Spleen (tissue), 11 donors: ENCODE results near the gene PHLDB2. TPM values are rescaled to one million over a fixed set of nuclear protein-coding genes. Genes with fewer than 3 reads are reported as not detected.

Experiments
- DNase-seq: peaks from one replicate; pipeline ENCODE4 v3.0.0-alpha.2; 2020
- H3K27ac ChIP-seq, 8 donors: fragments of 200-600 bp; sonication (generic) in 7 of 8; 1 replicate in 4 of 8; 2 replicates in 4 of 8; pipeline versions ENCODE4 v1.5.0 to v1.8.0; 2016 to 2021; ENCODE audit warnings: inconsistent platforms in 4 of 8, mild to moderate bottlenecking in 4 of 8, moderate library complexity in 1 of 8
- H3K27me3 ChIP-seq, 7 donors: fragments of 200-600 bp; sonication (generic) in 6 of 7; replicated peaks in 1 of 7; 1 replicate in 4 of 7; 2 replicates in 3 of 7; pipeline versions ENCODE4 v1.5.0 to v1.8.0; 2016 to 2021; ENCODE audit warnings: inconsistent platforms in 3 of 7, mild to moderate bottlenecking in 1 of 7
- H3K36me3 ChIP-seq, 6 donors: fragments of 200-600 bp; sonication (generic) in 5 of 6; 1 replicate in 4 of 6; 2 replicates in 2 of 6; pipeline versions ENCODE4 v1.5.0 to v1.8.0; 2016 to 2021; ENCODE audit warnings: inconsistent platforms in 2 of 6
- H3K4me1 ChIP-seq, 6 donors: fragments of 200-600 bp; sonication (generic) in 5 of 6; 1 replicate in 3 of 6; 2 replicates in 3 of 6; pipeline versions ENCODE4 v1.5.0 to v1.8.0; 2016 to 2021; ENCODE audit warnings: inconsistent platforms in 3 of 6
- H3K4me3 ChIP-seq, 8 donors: fragments of 200-600 bp; sonication (generic) in 7 of 8; 1 replicate in 4 of 8; 2 replicates in 4 of 8; pipeline versions ENCODE4 v1.5.0 to v1.8.0; 2016 to 2021; ENCODE audit warnings: inconsistent platforms in 4 of 8, mild to moderate bottlenecking in 4 of 8, moderate library complexity in 2 of 8
- H3K9me3 ChIP-seq, 8 donors: fragments of 200-600 bp; sonication (generic) in 7 of 8; 1 replicate in 4 of 8; 2 replicates in 4 of 8; pipeline versions ENCODE4 v1.5.0 to v1.8.0; 2016 to 2021; ENCODE audit warnings: inconsistent platforms in 4 of 8
- CTCF ChIP-seq, 11 experiments: fragments of 200-600 bp in 7 of 11; fragments of 450-650 bp in 4 of 11; sonication (generic) in 4 of 11; IDR thresholded peaks in 8 of 11; conservative IDR thresholded peaks in 3 of 11; 1 replicate in 7 of 11; 2 replicates in 4 of 11; pipeline versions ENCODE4 v1.4.0 to v1.8.0; 2016 to 2021; ENCODE audit warnings: antibody characterized with exemption in 11 of 11, inconsistent platforms in 4 of 11, mild to moderate bottlenecking in 1 of 11
- POLR2A ChIP-seq, 3 donors: fragments of 450-650 bp; IDR thresholded peaks; one replicate each; pipeline ENCODE4 v1.5.1; 2017; ENCODE audit warnings: antibody characterized with exemption in 3 of 3, mild to moderate bottlenecking in 1 of 3
- POLR2AphosphoS5 ChIP-seq, 3 donors: sonication (generic); formaldehyde crosslinking; IDR thresholded peaks; one replicate each; pipeline ENCODE4 v1.5.1; 2017; ENCODE audit warnings: antibody characterized with exemption in 3 of 3
- WGBS, 5 donors: extraction: QIAGEN DNeasy Blood & Tissue Kit in 3 of 5; methylation state at CpG; one replicate each; pipeline versions ENCODE4 v1.1.5 to v1.1.7; 2013 to 2018; 5-methylcytosine and 5-hydroxymethylcytosine counted together
- intact Hi-C: fragments of 100-400 bp; cut with DNase I; formaldehyde crosslinking; loops from one replicate; pipeline ENCODE4 v1.15.0; 2023; ENCODE audit warnings: low total_unique reads
- polyA plus RNA-seq, 3 donors: library from polyadenylated mRNA; stranded (reverse); fragments of 200-250 nt; gene quantifications; one replicate each; pipeline ENCODE4 v1.2.1, GENCODE V29; 2013
- total RNA-seq, 7 donors: library from RNA; depleted of rRNA in 3 of 7; stranded (reverse); fragments of >200 nt in 3 of 7; fragmentation: NEBNext Ultra II Directional in 4 of 7; extraction: Animal tissue kit (Norgen Biotek cat#: 25700) in 4 of 7; gene quantifications; one replicate each; pipeline versions ENCODE4 v1.1.0 to v1.2.1, GENCODE V29; 2016 to 2021
- donor health status: healthy with polysubstance abuse.
- donor health status: DM: no; HTN: no; CAD: no; lungs with moderate emphysema.
- donor health status: DM: no; HTN: no; CAD: no.
- donor health status: Bipolar disorder and iron deficiency.
- donor health status: healthy.
- donor health status: DM: no; HTN: no; CAD: no.
- donor health status: DM: yes; HTN: yes; CAD: no.

Gene PHLDB2
- total and polyA plus RNA-seq, 10 donors, result 4.7 to 78.6 (median 42.3) TPM

- Histone ChIP-seq H3K4me1 (peaks cover 0 to 3% (median 0%) of the 10 kb centered on the region in 6 donors), H3K36me3 (peaks cover 0 to 60% (median 16%) of the 10 kb centered on the region in 6 donors), H3K27ac (no peak overlapping the region), H3K9me3 (no peaks in the 10 kb centered on the region), H3K4me3 (no peak overlapping the region), H3K27me3 (no peaks in the 10 kb centered on the region)
- no peak for DNase-seq
- 63 to 90% (median 83%) methylated on average over 1 of the region's 1 CpG for WGBS, 5 donors
- TF ChIP-seq POLR2AphosphoS5 (IDR thresholded peaks at IDR 0.05), result no peak
- no peak for TF ChIP-seq CTCF (IDR thresholded peaks at IDR 0.05 in 8 of 11, conservative IDR thresholded peaks at IDR 0.05 in 3 of 11)
- TF ChIP-seq POLR2A (IDR thresholded peaks at IDR 0.05), result no peak
- intact Hi-C loops, result no loop called here
Measured at GRCh38 chr3:111921181-111921580, 62.1 kb downstream of the PHLDB2 start.

DNA sequence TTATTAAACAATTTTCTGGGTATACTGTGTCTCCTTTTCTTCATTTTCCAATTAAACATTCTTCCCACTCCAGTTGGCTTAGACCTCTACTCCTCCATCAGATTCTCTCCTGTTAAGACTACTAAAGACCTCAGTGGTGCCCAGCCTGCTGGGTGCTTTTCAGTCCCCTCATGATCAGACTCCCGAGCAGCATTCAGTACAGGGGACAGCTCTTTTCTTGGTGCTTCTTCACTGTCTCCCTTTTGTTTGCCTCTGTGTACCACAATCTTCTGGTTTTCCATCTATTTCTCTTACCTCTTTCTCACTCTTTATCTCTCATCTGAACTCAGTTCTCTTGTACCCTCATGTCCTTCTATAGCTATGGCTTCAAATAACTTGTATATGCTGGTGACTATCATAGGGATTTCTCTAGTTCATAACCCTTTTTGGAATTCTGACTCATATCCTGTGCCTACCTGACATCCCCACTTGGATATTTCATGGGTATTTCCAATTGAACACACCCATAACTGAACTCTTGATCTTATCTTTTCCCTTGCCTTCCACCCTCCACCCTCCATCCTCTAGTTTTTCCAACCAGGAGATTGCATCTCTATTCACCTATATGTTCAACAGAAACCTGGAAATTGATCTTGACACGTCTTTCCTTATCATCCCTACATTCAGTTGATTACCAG, 64.2 kb downstream of the PHLDB2 start:
- no peak for DNase-seq
- TF ChIP-seq CTCF (IDR thresholded peaks at IDR 0.05 in 8 of 11, conservative IDR thresholded peaks at IDR 0.05 in 3 of 11), result no peak
- TF ChIP-seq POLR2A (IDR thresholded peaks at IDR 0.05), result no peak
- no peak for TF ChIP-seq POLR2AphosphoS5 (IDR thresholded peaks at IDR 0.05)
- peaks cover 0 to 60% (median 16%) of the 10 kb centered on the region in 6 donors for H3K36me3 ChIP-seq
- peak overlapping the region in 1 of 8 donors; percentile 16 for H3K27ac ChIP-seq
- H3K4me3 ChIP-seq, result no peak overlapping the region
- H3K4me1 ChIP-seq, result no peaks in the 10 kb centered on the region
- intact Hi-C loops, result no loop called here
- no peaks in the 10 kb centered on the region for H3K27me3 ChIP-seq
- 1 to 48% (median 44%) methylated on average over 2 of the region's 2 CpGs for WGBS, 5 donors
- no peaks in the 10 kb centered on the region for H3K9me3 ChIP-seq

- no peak for TF ChIP-seq POLR2AphosphoS5 (IDR thresholded peaks at IDR 0.05)
Measured at GRCh38 chr3:111923806-111924205, 64.7 kb downstream of the PHLDB2 start.

DNA sequence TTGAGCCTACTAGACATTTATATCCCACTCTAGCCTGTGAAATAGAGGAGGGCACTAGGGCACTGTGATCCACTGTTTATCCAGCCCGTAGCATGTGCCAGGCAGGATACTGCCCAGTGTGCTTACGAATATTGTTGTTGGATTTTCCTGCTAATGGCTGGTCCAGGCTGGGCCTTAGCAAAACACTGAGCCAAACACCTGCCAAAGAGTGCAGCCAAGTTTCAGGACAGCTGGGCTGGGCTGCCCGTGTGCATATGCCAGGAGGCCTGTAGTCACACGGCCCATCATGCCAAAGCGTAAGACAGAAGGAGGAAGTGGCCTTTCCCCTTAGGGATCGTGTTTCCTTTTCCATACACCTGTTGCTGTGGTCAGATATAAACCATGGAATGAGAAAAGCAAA, 65.2 kb downstream of the PHLDB2 start:
- Histone ChIP-seq H3K27me3 (no peaks in the 10 kb centered on the region), H3K4me1 (no peaks in the 10 kb centered on the region), H3K36me3 (peaks cover 0 to 49% (median 9%) of the 10 kb centered on the region in 6 donors), H3K4me3 (no peak overlapping the region), H3K9me3 (no peaks in the 10 kb centered on the region), H3K27ac (peak overlapping the region in 5 of 8 donors; percentile 10 to 47 (median 22))
- WGBS, 5 donors, result 45 to 60% (median 50%) methylated on average over 6 of the region's 6 CpGs
- TF ChIP-seq POLR2AphosphoS5 (IDR thresholded peaks at IDR 0.05) (peak in 2 of 3 donors; percentile 29 to 50), POLR2A (IDR thresholded peaks at IDR 0.05) (no peak)
- intact Hi-C loops, result no loop called here
- no peak for DNase-seq

More at GRCh38 chr3:111923806-111924205, 64.7 kb downstream of the PHLDB2 start:
- no peaks in the 10 kb centered on the region for H3K9me3 ChIP-seq
- intact Hi-C loops, result no loop called here
- peak overlapping the region in 5 of 8 donors; percentile 10 to 47 (median 22) for H3K27ac ChIP-seq
- no peaks in the 10 kb centered on the region for H3K27me3 ChIP-seq
- no peaks in the 10 kb centered on the region for H3K4me1 ChIP-seq
- WGBS, 5 donors, result 0 to 92% (median 0%) methylated on average over 1 of the region's 1 CpG
- no peak overlapping the region for H3K4me3 ChIP-seq
- H3K36me3 ChIP-seq, result peaks cover 0 to 54% (median 14%) of the 10 kb centered on the region in 6 donors
- DNase-seq, result no peak

GRCh38 chr3:111926266-111926676, 67.2 kb downstream of the PHLDB2 start:
- H3K4me1 ChIP-seq, result no peaks in the 10 kb centered on the region
- peaks cover 0 to 30% (median 7%) of the 10 kb centered on the region in 6 donors for H3K36me3 ChIP-seq
- no peaks in the 10 kb centered on the region for H3K9me3 ChIP-seq
- TF ChIP-seq POLR2A (IDR thresholded peaks at IDR 0.05), result no peak
- no peak for DNase-seq
- no peak overlapping the region for H3K27ac ChIP-seq
- H3K27me3 ChIP-seq, result no peaks in the 10 kb centered on the region
- intact Hi-C loops, result no loop called here
- H3K4me3 ChIP-seq, result no peak overlapping the region
- WGBS, 5 donors, result 31 to 57% (median 36%) methylated on average over 3 of the region's 3 CpGs
